GM19468 (cell line): ENCODE measurements around the gene HIVEP3.

ENCODE experiments used
- ATAC-seq: cut with Tn5 transposase; IDR thresholded peaks from one replicate; pipeline ENCODE4 v1.9.1; 2021; ENCODE audit warnings: mild to moderate bottlenecking, moderate library complexity, moderate number of reproducible peaks; ENCODE audit not compliant: unreplicated experiment; ENCODE audit errors: extremely low read depth

HIVEP3 gene

GRCh38 chr1:41876576-41877445 is 41.9 kb downstream of the HIVEP3 start:
- no peak for ATAC-seq

GRCh38 chr1:41875487-41875886 is 43.2 kb downstream of the HIVEP3 start:
- no peak for ATAC-seq

GRCh38 chr1:41874903-41875411 is 43.8 kb downstream of the HIVEP3 start:
- ATAC-seq, result no peak

- no peak for ATAC-seq
Measured at GRCh38 chr1:41874151-41874719, 44.5 kb downstream of the HIVEP3 start.

GRCh38 chr1:41872074-41872473 is 46.6 kb downstream of the HIVEP3 start:
- ATAC-seq, result no peak

GRCh38 chr1:41870076-41870562 is 48.6 kb downstream of the HIVEP3 start:
- no peak for ATAC-seq

GRCh38 chr1:41868241-41868998 is 50.3 kb downstream of the HIVEP3 start:
- ATAC-seq, result no peak

GRCh38 chr1:41866285-41866684 is 52.4 kb downstream of the HIVEP3 start:
- ATAC-seq, result no peak

GRCh38 chr1:41864471-41865040 is 54.2 kb downstream of the HIVEP3 start:
- no peak for ATAC-seq

- ATAC-seq, result no peak
Measured at GRCh38 chr1:41863718-41864117, 55.0 kb downstream of the HIVEP3 start.

GRCh38 chr1:41862384-41863221 is 56.1 kb downstream of the HIVEP3 start:
- no peak for ATAC-seq

- ATAC-seq, result no peak
Measured at GRCh38 chr1:41861535-41862383, 57.0 kb downstream of the HIVEP3 start.

GRCh38 chr1:41860771-41861170 is 58.0 kb downstream of the HIVEP3 start:
- no peak for ATAC-seq

GRCh38 chr1:41860214-41860613 is 58.5 kb downstream of the HIVEP3 start:
- ATAC-seq, result no peak

GRCh38 chr1:41859686-41860085 is 59.0 kb downstream of the HIVEP3 start:
- ATAC-seq, result no peak

GRCh38 chr1:41856944-41857285 is 61.8 kb downstream of the HIVEP3 start:
- ATAC-seq, result no peak

- ATAC-seq, result no peak
Measured at GRCh38 chr1:41856151-41856943, 62.4 kb downstream of the HIVEP3 start.

- no peak for ATAC-seq
Measured at GRCh38 chr1:41855713-41856112, 63.0 kb downstream of the HIVEP3 start.
